Rectal smooth muscle tissue (tissue), 1 donor: Measurements from ENCODE around the gene ARHGEF7.
A peak's percentile ranks its signal among the peaks of the same experiment; 100 is the strongest.

ENCODE experiments used
- H3K27ac ChIP-seq: one replicate; pipeline ENCODE4 v1.7.0; 2013; ENCODE audit warnings: low read depth, low read length, inconsistent platforms
- H3K27me3 ChIP-seq: one replicate; pipeline ENCODE4 v1.7.0; 2013; ENCODE audit warnings: low read length; ENCODE audit not compliant: control insufficient read depth, insufficient read depth
- H3K36me3 ChIP-seq: one replicate; pipeline ENCODE4 v1.7.0; 2013; ENCODE audit warnings: low read length; ENCODE audit not compliant: control insufficient read depth, insufficient read depth
- H3K4me1 ChIP-seq: one replicate; pipeline ENCODE4 v1.7.0; 2013; ENCODE audit warnings: low read length; ENCODE audit not compliant: control insufficient read depth, insufficient read depth
- H3K4me3 ChIP-seq: one replicate; pipeline ENCODE4 v1.7.0; 2013; ENCODE audit warnings: low read length
- H3K9ac ChIP-seq: one replicate; pipeline ENCODE4 v1.7.0; 2013; ENCODE audit warnings: low read length

Gene ARHGEF7

DNA sequence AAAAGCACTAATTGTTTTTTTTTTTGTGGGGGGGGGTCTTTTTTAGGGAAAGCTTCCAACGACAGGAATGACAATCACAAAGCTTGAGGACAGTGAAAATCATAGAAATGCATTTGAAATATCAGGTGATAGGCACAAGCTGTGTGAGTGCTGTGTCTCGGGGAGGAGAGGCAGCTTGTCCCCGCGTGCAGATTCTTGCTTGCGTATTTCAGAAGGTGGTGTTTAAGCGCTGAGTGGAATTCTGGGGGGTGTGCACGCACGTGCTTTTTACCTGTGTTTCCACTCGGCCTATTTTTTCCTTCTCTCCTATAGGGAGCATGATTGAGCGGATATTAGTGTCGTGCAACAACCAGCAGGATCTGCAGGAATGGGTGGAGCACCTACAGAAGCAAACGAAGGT, 165.1 kb downstream of the ARHGEF7 start:
- Histone ChIP-seq H3K9ac (no peak overlapping the region), H3K27me3 (no peaks in the 10 kb centered on the region), H3K4me1 (peaks cover 18% of the 10 kb centered on the region), H3K4me3 (no peak overlapping the region), H3K36me3 (peaks cover 33% of the 10 kb centered on the region), H3K27ac (peak overlapping the region; percentile 90)

DNA sequence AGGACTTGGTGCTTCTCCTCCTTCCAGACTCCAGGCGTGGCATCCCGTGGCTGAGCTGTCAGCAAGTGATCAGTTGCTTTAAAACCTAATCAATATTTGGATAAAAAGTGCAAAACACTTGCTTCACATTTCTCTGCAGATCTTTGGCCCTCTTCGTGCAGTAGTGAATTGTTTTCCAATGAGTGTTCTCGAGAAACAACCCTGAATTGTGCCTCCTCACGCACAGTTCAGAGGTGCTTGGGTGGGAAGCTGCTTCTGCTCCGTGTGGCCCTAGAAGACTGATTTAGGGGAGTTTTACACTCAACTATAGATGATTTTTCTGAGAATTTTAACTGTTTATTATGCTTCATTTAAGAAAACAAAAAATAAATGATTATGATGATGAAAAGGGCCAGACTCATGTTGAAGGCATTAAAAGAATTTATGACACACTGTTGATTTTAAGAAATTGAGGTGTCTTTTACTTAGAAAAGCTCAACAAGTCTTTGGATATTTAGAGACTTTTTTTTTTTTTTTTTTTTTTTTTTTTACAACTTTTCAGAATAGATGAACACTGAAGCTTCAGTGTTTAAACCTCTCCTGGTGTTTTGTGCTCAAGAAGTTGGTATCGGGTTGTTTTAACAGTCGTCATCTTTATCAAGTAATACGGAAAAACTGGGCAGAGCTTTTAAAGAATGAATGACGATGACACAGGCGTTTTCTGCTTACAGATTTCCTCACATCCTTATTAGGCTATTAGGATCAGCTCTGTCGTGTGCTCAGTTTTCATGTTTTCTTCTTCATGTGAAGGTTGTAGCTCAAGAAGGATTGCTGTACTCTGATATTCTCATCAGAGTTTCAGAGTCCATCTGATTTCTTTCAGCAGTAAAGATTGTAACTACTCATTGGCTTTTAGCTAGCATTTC, 165.8 kb downstream of the ARHGEF7 start:
- Histone ChIP-seq H3K27me3 (no peaks in the 10 kb centered on the region), H3K36me3 (peaks cover 27% of the 10 kb centered on the region), H3K4me1 (peaks cover 18% of the 10 kb centered on the region), H3K9ac (no peak overlapping the region), H3K27ac (peak overlapping the region; percentile 90), H3K4me3 (no peak overlapping the region)

DNA sequence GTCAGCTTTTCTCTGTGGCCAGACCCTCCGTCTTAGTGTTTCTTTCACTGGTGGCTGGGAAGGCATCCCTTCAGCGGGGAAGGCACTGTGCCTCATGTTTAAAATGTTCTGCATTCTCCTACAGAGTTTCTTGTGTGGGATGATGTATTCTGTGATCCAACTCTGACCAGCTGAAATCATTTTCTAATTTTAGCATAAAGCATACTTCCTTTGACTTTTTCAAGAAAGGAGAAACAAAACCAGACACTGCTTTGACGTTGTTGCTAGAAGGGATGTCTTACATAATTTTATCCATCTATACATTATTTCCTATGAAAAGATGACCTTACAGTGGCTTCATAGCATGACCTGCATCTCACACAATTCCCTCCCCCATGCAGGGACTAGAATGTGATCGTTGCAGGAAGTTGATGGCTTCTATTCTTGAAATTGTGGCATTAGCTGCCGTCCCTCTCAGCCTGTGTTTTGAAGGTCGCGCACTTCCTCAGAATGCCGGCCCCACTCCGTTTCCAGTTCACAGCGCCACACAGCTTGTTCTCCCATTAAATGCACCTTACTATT, 166.7 kb downstream of the ARHGEF7 start:
- Histone ChIP-seq H3K27me3 (no peaks in the 10 kb centered on the region), H3K36me3 (peaks cover 32% of the 10 kb centered on the region), H3K4me1 (peaks cover 18% of the 10 kb centered on the region), H3K9ac (no peak overlapping the region), H3K4me3 (no peak overlapping the region), H3K27ac (peak overlapping the region; percentile 90)

DNA sequence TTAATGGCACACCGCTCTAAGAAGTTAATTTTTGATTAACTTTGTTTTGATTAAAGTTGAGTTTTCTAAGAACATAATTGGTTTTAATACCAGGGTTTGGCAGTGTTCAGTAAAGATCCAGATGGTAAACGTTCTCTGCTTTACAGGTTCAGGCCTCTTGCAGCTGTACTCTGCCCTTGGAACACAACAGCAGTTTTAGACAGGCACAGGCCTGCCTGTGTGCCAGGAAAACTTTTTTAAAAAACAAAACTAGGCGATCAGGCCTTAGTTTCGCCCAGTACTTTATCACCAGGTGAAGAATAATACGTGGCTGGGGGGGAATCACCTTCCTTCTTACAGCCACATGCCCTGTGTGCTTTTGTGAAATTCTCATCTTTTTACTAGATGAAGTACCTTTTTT, 167.3 kb downstream of the ARHGEF7 start:
- H3K4me3 ChIP-seq: no peak overlapping the region
- peaks cover 38% of the 10 kb centered on the region for H3K36me3 ChIP-seq
- H3K27me3 ChIP-seq: no peaks in the 10 kb centered on the region
- no peak overlapping the region for H3K9ac ChIP-seq
- H3K27ac ChIP-seq: peak overlapping the region; percentile 90
- H3K4me1 ChIP-seq: peaks cover 18% of the 10 kb centered on the region

DNA sequence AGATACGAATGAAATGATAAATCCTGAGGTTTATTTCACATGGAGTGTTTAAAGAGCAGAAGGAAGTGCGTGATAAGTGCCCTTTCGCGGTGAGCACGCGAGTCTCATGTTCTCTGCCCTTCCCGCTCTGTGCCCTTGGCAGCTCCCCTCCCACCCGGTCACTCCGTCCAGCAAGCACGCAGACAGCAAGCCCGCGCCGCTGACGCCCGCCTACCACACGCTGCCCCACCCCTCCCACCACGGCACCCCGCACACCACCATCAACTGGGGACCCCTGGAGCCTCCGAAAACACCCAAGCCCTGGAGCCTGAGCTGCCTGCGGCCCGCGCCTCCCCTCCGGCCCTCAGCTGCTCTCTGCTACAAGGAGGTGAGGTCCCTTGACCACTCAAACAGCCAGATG, 167.9 kb downstream of the ARHGEF7 start:
- no peaks in the 10 kb centered on the region for H3K27me3 ChIP-seq
- peaks cover 34% of the 10 kb centered on the region for H3K36me3 ChIP-seq
- peaks cover 18% of the 10 kb centered on the region for H3K4me1 ChIP-seq
- no peak overlapping the region for H3K4me3 ChIP-seq
- no peak overlapping the region for H3K9ac ChIP-seq
- H3K27ac ChIP-seq: peak overlapping the region; percentile 90

DNA sequence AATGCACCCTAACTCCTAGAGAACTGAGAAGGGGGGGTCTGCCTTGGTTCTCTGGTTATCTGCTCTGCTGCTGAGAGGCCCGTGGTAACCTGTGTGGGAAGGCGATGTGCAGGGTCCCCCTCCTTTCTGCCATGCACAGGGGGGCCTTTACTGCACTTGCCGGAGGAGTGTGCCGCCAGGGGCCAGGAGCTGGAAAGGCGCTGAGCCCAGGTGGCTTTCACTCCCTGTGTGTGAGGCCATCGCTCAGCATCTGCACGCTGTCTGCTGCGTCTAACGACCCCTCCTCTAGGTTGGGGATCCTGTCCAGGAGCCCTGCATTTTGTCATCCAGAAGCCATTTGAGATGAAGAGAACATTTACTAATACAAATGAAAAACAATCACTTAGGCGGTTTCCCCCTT, 168.3 kb downstream of the ARHGEF7 start:
- H3K36me3 ChIP-seq: peaks cover 33% of the 10 kb centered on the region

DNA sequence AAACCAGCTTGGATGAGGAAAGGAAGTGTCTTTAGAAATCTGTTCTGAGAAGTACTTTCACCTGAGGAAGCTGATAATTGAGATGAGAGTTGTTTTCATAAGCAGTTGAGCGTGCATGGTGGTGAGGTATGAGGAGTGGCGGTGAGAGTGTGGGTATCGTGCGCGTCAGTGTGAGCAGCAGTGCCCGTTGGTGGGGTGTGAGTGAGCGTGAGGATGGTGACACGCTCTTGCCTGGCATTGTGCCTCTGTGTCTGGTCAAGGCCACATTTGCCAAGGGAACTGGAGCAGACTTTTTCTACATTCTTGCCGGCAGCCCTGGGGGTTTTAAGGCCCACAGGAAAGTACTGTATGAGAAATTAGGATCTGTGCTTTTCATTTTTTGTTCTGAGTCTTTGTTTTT, 168.9 kb downstream of the ARHGEF7 start:
- Histone ChIP-seq H3K36me3 (peaks cover 31% of the 10 kb centered on the region), H3K27ac (peak overlapping the region; percentile 14), H3K4me1 (peaks cover 18% of the 10 kb centered on the region), H3K4me3 (no peak overlapping the region), H3K27me3 (no peaks in the 10 kb centered on the region), H3K9ac (no peak overlapping the region)

More for the DNA sequence above, 168.3 kb downstream of the ARHGEF7 start:
- H3K27ac ChIP-seq: no peak overlapping the region
- H3K27me3 ChIP-seq: no peaks in the 10 kb centered on the region
- H3K9ac ChIP-seq: no peak overlapping the region
- peaks cover 18% of the 10 kb centered on the region for H3K4me1 ChIP-seq
- no peak overlapping the region for H3K4me3 ChIP-seq

DNA sequence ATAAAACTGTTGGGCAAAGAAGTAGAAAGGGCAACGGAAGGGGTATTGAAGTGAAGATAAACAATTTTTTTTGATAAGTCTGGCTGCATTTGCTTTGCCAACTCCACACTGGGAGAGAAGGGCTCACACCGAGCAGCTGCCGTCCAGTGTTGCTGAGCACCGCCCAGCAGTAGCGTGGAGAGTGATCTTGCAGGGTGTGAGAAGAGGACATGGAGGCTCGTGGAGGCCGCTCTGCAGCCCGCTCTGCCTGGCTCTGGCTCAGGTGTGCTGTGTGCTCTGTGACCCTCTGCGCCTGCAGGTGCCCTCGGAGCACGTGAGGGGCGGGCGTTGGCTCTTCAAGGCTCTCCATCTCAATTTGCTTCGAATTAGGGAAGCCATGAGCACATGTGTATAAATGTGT, 169.5 kb downstream of the ARHGEF7 start:
- H3K4me1 ChIP-seq: peaks cover 18% of the 10 kb centered on the region
- H3K36me3 ChIP-seq: peaks cover 35% of the 10 kb centered on the region
- H3K9ac ChIP-seq: no peak overlapping the region
- no peak overlapping the region for H3K27ac ChIP-seq
- no peaks in the 10 kb centered on the region for H3K27me3 ChIP-seq
- no peak overlapping the region for H3K4me3 ChIP-seq

DNA sequence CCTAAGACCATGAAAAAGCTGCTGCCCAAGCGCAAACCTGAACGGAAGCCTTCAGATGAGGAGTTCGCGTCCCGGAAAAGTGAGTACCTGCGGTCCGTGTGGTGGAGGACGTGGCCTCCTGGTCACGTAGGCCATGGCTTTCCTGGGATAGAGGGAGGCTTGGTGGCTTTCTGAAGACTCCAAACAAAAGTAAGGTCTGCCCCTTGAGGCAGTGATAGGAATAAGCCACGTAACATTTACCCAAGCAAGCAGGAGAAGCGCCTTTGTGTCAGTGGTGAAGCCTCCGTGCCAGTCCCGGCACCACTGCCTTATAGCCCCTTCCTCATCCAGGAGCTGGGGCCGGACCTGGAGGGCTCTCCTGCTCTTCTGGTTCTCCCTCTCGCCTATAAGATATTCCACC, 171.1 kb downstream of the ARHGEF7 start:
- Histone ChIP-seq H3K27ac (no peak overlapping the region), H3K4me3 (no peak overlapping the region)

DNA sequence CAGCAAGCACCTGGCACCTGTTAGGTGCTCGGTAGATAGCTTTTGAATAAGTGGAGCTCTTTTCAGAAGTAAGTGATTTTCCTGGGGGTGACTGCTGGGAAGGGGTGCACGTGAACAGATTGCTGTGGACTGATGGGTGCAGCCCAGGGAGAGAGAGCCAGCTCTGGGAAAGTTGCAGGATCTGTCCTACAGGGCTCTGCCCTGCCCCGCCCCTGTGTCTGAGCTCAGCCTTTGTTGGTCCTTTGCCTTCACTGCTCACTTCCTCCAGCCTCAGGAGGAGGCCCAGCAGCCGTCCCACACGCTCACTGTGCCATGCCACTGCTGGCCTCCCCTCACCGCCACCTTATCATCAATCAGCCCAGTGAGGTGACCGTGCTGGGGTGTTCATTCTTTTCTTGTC, 171.6 kb downstream of the ARHGEF7 start:
- H3K9ac ChIP-seq: no peak overlapping the region
- H3K4me1 ChIP-seq: peaks cover 12% of the 10 kb centered on the region
- H3K27me3 ChIP-seq: no peaks in the 10 kb centered on the region
- peaks cover 41% of the 10 kb centered on the region for H3K36me3 ChIP-seq
- H3K27ac ChIP-seq: no peak overlapping the region
- H3K4me3 ChIP-seq: no peak overlapping the region

More for the DNA sequence above, 171.1 kb downstream of the ARHGEF7 start:
- H3K9ac ChIP-seq: no peak overlapping the region
- H3K27me3 ChIP-seq: no peaks in the 10 kb centered on the region
- peaks cover 37% of the 10 kb centered on the region for H3K36me3 ChIP-seq
- peaks cover 18% of the 10 kb centered on the region for H3K4me1 ChIP-seq

DNA sequence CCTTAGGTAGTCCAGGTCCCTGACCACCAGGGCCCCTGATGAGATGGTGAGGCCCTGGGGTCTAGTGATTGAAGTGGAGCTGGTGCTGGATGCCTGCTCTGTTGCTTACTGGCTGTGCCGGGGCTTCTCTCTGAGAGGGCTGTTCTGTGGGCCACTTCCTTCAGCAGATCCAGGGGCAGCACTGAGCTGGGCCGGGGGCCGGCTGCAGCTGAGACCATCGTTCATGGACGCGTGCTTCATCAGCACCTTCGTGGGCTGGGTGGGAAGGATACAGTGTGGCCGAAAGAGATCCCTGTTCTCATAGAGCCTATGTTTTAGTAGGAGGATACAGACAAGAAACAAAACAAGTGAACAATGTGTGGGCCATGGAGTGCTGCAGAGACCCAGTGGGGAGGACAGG, 172.1 kb downstream of the ARHGEF7 start:
- peaks cover 45% of the 10 kb centered on the region for H3K36me3 ChIP-seq

DNA sequence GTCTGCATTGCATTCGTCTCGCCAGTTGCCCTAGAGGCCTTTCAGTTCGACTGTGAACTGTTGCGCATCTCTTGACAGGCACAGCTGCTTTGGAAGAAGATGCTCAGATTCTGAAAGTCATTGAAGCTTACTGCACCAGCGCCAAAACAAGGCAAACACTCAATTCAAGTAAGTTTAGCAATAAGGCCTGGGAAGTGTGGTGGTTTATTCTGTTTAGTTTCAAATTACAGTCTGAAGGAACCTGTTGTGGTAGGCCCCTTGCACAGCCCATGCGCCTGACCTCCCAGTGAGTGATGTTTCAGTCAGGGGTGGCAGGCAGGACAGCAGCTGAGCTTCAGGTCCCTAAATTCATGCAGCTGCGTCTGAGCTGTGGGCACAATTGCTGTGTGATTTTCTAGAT, 173.2 kb downstream of the ARHGEF7 start:
- Histone ChIP-seq H3K27ac (no peak overlapping the region), H3K9ac (no peak overlapping the region), H3K36me3 (peaks cover 52% of the 10 kb centered on the region)

More for the DNA sequence above, 172.1 kb downstream of the ARHGEF7 start:
- Histone ChIP-seq H3K27me3 (no peaks in the 10 kb centered on the region), H3K27ac (no peak overlapping the region), H3K4me3 (no peak overlapping the region), H3K4me1 (peaks cover 8% of the 10 kb centered on the region), H3K9ac (no peak overlapping the region)

DNA sequence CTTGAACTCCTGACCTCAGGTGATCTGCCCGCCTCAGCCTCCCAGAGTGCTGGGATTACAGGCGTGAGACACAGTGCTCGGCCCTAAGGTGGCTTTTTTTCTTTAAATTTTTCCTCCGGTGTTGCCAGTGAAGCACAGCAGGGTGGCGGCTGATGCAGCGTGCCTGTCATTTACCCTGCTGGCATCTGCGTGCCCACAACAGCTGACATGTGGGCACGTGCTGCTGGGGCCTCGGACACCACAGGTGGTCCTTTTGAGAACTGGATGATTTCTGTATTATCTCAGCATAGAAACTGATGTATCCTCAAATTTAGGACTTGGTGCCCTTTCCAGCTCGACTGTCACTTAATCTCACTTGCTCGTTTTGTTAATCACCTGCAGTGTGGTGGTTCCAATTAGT, 174.1 kb downstream of the ARHGEF7 start:
- no peak overlapping the region for H3K4me3 ChIP-seq
- no peak overlapping the region for H3K9ac ChIP-seq
- no peak overlapping the region for H3K27ac ChIP-seq
- H3K27me3 ChIP-seq: no peaks in the 10 kb centered on the region
- H3K36me3 ChIP-seq: peaks cover 46% of the 10 kb centered on the region
- no peaks in the 10 kb centered on the region for H3K4me1 ChIP-seq

More for the DNA sequence above, 173.2 kb downstream of the ARHGEF7 start:
- Histone ChIP-seq H3K4me3 (no peak overlapping the region), H3K27me3 (no peaks in the 10 kb centered on the region), H3K4me1 (no peaks in the 10 kb centered on the region)
